AG09319 (cell line): ENCODE results near the gene TPSAB1.
"Not testable (repeated sequence)": the region's sequence is repeated elsewhere in the genome, so short reads cannot be mapped to it uniquely, and the experiment has no call there.

Source experiments
- DNase-seq: peaks from one replicate; pipeline ENCODE4 v3.0.0-alpha.2; 2010; ENCODE audit warnings: low read depth; ENCODE audit errors: extremely low read depth
- TF ChIP-seq, protein P1 (sequence below): IDR thresholded peaks from 2 replicates; pipeline ENCODE4 v1.5.1; 2011; ENCODE audit warnings: low read depth, mild to moderate bottlenecking, inconsistent platforms, low read length, moderate library complexity

Gene TPSAB1

DNA sequence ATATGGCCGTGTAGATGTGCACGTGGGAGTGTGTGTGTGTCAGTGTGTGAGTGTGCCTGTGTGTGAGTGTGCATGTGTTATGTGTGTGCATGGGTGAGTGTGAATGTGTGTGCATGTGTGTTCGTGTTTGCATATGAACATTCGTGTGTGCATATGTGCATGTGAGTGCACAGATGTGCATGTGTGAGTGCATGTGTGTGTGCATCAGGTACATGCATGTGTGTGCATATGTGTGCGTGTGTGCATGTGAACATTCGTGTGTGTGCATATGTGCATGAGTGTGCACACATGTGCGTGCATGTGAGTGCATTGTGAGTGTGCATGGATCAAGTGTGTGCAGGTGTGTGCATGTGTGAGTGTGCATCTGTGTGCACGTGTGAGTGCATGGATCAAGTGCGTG, 2.5 kb upstream of the TPSAB1 start:
- DNase-seq = no peak
- TF ChIP-seq, protein P1, sequence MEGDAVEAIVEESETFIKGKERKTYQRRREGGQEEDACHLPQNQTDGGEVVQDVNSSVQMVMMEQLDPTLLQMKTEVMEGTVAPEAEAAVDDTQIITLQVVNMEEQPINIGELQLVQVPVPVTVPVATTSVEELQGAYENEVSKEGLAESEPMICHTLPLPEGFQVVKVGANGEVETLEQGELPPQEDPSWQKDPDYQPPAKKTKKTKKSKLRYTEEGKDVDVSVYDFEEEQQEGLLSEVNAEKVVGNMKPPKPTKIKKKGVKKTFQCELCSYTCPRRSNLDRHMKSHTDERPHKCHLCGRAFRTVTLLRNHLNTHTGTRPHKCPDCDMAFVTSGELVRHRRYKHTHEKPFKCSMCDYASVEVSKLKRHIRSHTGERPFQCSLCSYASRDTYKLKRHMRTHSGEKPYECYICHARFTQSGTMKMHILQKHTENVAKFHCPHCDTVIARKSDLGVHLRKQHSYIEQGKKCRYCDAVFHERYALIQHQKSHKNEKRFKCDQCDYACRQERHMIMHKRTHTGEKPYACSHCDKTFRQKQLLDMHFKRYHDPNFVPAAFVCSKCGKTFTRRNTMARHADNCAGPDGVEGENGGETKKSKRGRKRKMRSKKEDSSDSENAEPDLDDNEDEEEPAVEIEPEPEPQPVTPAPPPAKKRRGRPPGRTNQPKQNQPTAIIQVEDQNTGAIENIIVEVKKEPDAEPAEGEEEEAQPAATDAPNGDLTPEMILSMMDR = no peak

DNA sequence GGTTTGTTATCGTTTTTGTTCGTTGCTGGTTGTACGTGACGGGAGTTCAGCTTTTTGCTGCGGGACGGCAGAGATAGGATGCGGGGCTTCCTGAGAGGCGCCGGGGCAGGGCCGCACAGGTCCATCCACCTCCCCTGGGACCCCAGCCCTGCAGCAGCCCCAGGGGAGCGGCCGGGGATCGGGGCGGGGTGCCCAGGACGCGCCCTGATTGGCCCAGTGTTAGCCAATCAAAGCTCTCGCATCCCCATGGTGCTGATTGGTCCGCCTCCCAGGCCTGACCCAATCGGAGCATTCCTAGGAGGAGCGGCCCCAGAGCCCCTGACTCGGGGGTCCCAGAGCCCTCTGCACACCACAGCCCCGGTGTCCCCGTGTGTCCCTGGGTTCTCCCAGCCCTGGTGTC, 1.6 kb upstream of the TPSAB1 start:
- DNase-seq = not testable (repeated sequence)

DNA sequence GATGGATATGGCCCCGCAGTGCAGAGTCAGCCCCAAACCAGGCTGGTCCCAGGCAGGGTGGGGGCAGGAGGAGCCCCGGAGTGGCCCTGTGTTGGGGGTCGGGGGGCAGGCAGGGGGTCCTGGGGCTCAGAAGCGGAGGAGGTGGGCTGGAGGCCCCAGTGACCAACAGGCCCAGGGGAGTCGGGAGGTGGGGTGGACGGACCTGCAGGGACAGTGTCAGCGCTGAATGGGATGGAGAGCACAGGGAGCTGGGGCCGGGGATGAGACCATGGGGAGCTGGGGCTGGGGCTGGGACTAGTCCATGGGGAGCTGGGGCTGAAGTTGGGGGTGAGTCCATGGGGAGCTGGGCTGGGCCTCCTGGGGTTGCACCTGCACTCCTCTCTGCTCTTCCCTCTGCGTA, 930 bp upstream of the TPSAB1 start:
- DNase-seq = not testable (repeated sequence)

DNA sequence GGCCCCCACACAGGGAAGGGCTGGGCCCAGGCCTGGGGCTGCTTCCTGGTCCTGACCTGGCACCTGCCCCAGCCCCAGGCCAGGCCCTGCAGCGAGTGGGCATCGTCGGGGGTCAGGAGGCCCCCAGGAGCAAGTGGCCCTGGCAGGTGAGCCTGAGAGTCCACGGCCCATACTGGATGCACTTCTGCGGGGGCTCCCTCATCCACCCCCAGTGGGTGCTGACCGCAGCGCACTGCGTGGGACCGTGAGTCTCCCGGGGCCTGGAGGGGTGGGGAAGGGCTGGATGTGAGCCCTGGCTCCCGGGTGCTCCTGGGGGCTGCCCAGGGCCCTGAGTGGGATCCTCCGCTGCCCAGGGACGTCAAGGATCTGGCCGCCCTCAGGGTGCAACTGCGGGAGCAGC, 576 bp downstream of the TPSAB1 start:
- DNase-seq = not testable (repeated sequence)

DNA sequence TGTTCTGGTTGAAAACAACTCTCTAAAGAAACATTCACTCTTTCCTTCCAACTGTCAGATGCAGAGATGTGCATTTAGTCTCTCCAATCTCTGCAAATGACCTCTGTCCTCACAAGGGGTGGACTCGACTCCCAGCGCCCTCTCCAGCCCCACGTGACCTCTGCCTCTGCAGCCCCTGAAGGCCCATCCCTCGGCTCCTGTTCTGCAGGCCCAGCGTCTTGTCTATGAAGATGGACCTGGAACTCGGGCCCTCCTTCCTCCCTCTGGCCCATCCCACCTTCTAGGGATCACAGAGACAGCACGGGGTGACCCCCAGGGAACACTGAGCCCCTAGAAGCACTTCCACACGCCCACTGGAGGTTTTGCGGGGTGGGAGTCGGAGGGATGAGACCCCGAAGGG, 2.9 kb downstream of the TPSAB1 start:
- not testable (repeated sequence) for DNase-seq

DNA sequence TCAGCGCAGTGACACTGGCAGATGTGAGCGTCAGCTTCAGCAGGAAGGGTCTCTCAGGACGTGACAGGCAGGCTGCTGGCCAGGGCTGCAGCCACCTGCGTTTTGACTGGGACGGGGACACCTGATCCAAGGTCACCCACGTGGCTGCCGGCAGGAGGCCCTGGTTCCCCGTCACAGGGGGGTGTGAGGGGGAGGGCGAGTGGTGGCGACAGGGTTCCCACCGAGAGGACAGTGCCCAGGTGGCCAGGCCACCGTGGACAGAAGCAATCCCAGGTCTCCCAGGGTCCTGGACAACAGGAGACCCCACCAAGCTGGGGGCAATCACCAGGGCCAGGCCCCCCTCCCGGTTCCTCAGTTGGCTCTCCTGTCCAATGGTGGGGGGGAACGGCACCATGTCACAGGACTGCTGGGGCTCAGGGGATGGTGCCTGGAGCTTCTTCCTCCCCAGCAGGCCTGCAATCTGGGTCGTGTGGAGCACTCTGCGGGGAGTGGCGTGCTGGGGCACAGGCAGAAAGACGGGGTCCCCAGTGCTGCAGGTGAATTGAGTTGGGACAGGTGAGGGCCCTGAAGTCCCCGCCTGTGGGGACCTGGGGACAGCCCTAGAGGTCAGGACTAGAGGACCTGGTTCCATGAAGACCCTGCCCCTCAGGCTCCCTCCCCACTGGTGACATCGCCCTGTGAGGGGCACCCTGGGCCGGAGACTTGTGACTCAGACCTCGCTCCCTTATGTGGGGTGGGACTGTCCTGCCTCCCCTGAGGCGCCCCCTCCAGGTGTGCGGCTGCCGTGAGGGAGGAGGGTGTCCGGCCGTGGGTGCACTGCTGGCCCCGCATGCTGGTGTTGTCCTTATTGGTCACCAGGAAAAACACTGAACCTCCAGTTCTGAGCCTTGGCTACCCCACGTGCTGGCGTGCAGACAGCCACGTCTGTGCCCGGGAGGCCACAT, 3.7 kb downstream of the TPSAB1 start:
- not testable (repeated sequence) for DNase-seq

DNA sequence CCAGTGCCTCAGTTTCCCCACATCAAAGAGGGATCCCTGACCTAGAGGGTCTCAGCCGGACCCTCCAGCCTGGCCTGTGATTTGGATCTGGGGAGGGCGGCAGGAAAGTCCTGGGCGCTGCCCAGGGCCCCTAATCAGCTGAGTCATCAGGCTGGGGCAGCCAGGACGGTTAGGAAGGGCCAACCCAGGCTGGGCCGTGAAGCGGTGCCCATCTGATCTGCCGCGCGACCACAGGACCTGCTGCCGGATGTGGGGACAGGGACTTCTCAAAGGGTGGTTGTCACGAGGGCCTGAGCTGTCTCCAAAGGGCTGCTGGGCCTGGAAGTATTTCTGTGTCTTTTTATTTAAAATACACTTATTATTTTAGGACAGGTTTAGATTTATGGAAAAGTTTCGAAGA, 4.4 kb downstream of the TPSAB1 start:
- DNase-seq = no peak
- TF ChIP-seq, protein P1 = no peak

DNA sequence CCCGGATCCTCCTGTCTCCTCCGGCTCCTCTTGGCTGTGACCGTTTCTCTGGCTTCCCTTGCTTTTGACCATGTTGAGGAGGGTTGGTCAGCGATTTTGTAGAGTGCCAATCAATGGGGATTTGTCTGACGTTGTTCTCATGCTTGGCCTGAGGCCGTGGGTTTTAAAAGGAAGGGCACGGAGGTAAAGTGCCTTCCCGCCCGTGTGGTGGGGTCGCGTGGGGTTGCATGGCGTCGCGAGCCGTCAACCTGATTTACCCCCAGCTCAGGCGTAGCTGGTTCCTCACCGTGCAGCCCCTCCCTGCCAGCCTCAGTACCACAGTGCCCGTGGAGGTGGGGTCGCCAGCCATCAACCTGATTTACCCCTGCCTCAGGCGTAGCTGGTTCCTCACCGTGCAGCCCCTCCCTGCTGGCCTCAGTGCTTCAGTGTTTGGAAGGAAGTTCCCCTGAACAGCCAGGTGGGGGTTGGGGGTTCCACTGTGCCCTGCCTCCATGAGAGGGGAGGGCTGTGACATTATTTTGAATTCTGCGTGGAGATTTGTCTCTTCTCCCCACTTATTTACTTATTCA, 5.0 kb downstream of the TPSAB1 start:
- TF ChIP-seq, protein P1 = no peak
- no peak for DNase-seq

DNA sequence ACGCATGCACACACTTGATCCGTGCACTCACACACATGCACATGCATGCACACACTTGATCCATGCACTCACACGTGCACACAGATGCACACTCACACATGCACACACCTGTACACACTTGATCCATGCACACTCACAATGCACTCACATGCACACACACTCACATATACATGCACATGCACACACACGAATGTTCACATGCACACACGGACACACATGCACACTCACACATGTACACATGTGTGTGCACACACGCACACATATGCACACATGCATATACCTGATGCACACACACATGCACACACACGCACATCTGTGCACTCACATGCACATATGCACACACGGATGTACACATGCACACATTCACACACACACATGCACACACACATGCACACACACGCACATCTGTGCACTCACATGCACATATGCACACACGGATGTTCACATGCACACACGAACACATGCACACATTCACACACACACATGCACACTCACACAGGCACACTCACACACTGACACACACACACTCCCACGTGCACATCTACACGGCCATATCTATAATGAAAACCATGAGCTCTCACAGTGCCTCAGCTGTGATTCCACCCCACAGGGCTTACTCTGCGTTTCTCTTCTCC, 7.5 kb downstream of the TPSAB1 start:
- DNase-seq = not testable (repeated sequence)

DNA sequence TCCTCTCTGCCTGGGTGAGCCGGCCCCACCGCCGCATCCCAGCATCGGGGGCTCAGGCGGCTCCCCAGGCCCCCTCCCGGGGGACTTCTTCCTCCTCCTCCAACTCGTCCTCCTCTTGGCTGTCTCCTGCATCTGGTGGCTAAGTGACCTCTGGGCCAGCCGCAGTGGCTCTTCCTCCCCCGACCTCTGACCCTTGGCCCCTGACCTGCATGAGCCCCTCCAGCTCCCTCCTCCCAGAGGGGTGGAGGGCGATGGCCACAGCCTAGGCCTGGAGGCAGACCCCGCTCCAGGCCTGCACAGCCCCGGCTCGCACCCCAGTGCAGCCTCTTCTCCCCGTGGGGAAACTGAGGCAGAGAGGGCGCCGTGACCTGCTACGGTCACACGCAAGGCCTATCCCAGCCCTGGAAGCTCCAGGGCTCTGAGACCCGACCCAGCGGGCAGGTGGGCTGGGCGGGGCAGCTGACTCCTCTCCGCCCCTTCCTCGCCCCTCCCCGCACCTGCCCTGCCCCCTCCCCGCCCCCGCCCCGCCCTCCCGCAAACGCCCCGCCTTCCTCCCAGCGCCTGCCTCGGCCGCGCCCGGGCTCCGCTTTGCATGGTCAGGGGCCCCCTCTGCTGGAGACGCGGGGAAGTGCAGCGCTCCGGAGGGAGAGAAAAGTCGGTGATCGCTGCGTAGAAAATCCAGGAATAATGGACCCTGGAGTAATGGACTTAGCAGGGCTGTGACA, 8.7 kb downstream of the TPSAB1 start:
- not testable (repeated sequence) for DNase-seq

DNA sequence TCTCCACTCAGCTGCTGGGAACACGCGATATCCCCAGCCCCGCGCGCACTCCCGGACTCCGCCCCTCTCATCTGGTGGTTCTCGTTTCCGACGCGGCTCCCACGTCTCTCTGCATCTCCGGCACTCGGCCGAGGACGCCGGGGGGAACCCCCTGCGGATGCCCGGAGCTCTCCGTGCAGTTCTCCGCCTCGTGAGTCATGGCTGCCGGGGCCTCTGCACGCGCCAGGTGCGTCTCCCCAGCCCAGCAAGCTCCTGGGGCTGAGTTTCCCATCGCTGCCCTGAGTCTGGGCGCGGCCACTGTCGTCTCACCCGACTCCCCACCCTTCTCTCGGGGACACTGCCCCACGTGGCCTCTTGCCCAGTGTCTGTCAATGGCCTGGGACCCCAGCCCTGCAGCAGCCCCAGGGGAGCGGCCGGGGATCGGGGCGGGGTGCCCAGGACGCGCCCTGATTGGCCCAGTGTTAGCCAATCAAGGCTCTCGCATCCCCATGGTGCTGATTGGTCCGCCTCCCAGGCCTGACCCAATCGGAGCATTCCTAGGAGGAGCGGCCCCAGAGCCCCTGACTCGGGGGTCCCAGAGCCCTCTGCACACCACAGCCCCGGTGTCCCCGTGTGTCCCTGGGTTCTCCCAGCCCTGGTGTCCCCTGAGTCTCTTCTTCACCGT, 13.3 kb downstream of the TPSAB1 start:
- DNase-seq = not testable (repeated sequence)

DNA sequence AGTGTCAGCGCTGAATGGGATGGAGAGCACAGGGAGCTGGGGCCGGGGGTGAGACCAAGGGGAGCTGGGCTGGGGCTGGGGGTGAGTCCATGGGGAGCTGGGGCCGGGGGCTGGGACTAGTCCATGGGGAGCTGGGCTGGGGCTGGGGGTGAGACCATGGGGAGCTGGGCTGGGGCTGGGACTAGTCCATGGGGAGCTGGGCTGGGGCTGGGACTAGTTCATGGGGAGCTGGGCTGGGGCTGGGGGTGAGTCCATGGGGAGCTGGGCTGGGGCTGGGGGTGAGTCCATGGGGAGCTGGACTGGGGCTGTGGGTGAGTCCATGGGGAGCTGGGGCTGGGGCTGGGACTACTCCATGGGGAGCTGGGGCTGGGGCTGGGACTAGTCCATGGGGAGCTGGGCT, 14.3 kb downstream of the TPSAB1 start:
- not testable (repeated sequence) for DNase-seq

DNA sequence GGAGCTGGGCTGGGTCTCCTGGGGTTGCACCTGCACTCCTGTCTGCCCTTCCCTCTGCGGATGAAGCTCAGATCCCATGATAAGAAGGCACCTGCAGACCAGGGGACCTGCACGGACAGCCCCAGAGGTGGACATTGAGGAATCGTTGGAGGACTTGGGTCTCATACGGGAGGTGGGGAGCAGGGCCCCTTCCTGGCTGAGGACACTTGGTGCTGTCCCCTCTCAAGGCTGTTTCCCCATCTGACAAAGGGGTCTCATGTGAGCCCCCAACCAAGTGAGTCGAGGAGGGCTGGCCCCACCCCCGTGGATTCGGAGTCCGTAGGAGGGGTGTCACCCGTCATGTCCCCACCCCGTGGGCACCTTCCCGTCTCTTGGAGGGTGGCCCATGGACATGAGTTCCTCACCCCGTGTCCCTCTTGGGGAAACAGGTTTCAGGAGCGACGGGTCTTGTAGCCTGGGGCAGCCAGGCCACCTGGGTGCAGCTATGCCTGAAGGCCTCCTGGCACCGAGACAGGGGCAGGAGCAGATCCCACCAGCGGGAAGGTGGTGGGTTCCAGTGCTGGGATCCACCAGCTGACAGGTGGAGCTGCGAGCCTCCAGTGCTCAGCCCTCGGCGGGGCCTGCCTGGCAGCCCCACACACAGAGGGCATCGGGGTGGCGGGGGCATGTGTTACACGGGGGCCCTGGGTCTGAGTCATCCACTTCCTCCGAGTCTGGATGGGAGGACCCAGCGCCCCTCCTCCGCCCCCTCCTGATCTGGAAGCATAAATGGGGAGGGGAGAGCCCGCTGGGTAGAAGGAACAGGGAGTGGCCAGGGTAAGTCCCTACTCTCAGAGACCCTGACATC, 15.0 kb downstream of the TPSAB1 start, which contains the start of gene TPSD1:
TSS of gene TPSD1 (plus strand) at position 794 of the 847 bp plus-strand sequence. CDS start 212 bp downstream, outside the sequence.
- not testable (repeated sequence) for DNase-seq

DNA sequence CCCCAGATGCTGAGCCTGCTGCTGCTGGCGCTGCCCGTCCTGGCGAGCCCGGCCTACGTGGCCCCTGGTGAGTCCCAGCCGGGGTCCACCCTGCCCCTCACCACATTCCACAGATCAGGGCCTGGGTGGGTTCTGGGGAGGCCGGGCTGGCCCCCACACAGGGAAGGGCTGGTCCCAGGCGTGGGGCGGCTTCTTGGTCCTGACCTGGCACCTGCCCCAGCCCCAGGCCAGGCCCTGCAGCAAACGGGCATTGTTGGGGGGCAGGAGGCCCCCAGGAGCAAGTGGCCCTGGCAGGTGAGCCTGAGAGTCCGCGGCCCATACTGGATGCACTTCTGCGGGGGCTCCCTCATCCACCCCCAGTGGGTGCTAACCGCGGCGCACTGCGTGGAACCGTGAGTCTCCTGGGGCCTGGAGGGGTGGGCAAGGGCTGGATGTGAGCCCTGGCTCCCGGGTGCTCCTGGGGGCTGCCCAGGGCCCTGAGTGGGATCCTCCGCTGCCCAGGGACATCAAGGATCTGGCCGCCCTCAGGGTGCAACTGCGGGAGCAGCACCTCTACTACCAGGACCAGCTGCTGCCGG, 15.9 kb downstream of the TPSAB1 start:
- DNase-seq = not testable (repeated sequence)
